Inferior parietal cortex (tissue), 1 donor: ENCODE measurements around the gene ANKRD13D.

ENCODE experiments used
- DNase-seq: peaks from one replicate; pipeline ENCODE4 v3.0.0-alpha.2; 2016; ENCODE audit errors: extremely low spot score

Gene ANKRD13D

DNA sequence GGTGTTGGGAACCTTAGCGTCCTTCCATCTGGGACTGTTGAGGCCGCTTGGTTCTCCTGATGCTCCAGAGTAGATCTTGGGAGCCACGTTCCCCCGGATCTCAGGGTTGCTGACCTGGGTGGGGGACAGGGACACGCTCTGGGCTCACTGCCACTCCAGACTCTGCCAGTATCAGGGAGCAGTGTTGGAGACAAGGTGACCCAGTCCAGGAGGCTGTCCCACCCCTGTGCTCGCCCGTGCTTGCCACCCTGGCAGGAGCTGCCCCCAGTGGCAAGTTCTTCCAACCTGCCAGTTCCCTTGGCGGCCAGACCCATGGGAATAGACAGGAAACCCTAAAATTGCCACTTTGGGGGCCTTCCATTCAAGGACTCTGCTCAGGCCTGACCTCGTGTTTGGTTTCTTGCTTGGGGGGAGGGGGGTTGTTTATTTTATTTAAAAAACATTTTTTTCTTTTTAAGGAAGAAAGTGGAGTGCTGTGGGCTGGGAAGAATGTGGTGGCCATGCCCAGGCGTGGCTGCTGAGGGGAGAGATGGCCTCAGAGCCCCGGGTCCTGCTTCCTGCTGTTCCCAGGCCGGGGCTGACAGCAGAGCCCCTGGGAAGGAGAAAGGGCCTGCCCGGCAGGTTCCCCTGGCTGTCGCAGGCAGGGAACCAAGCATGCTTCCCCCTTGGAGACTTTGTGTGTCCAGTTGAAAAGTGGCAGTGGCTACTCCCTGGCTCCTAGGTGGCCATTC is 15.7 kb upstream of the ANKRD13D start:
- no peak for DNase-seq

DNA sequence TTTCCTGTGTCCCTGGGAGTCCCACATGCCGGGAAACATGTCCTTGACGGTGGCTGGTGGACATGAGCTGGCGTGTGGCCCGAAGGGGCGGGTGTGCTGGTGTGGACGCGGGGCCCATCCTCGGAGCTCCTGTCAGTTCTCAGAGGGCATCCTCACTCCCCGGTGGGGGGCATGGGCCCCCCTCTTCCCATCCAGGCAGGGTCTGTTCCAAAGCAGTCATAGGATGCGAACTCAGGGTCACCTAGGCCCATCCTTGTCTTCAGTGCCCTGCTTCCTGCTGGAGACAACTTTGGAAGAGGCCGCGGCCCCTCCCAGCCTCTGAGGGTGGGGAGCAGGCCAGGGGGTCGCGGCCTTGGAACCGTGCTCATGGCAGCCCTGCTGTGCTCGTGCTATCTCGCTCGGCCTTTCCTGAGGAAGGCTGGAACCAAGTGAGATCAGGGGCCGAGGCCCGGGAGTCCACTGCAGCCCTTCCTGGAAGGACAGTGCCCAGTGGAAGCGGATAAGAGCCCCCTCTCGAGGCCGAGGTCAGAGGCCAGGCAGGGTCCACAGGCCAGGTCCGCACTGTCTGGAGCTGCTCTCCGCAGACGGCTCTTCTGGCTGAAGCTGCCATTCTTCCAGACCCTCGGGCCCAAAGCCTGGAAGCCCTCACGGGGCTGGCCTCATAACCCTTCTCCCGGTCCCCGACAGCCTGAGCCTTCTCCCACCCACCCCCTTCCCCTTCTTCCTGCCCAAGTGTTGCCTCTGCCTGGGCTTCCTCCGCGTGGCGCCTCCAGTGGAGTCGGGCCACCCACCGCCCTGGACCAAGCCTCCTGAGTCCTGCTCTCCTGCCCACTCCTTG is 14.1 kb upstream of the ANKRD13D start:
- no peak for DNase-seq

DNA sequence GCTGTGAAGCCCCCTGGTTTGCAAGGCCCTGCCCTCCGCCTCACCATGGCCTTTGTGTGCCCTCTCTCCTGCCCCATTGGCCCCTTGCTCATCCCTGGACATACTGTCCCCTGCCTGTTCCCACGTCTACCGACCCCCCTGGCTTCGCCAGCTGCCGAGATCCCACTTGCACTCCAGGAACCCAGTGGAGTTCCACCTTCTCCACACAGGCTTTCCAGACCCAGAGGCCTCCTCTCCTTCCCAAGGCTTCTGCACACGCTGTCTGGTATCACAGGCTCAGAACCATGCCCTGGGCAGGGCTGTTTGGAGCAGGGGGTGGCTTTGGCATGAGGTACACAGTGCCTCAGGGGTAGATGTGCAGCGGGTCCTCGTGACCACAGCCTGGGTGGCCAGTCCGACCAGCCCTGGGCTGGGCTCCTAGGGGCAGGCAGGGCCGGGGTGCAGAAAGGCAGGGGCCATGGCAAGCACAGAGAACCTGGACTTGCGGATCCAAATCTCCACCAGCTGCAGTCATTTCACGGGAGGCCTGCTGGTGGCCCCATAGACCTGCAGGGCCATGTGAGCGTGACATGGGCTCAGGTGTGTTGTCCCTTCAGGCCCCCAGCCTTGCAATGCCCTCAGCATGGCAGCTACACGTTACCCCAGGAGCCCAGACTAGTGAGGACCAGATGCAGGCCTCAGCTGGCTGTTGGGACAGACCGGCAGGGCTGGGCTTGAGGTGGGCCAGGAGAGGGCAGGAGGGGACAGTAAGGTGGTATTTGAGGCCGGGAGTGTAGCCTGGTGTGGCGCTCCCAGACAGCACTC is 13.3 kb upstream of the ANKRD13D start:
- DNase-seq = no peak

DNA sequence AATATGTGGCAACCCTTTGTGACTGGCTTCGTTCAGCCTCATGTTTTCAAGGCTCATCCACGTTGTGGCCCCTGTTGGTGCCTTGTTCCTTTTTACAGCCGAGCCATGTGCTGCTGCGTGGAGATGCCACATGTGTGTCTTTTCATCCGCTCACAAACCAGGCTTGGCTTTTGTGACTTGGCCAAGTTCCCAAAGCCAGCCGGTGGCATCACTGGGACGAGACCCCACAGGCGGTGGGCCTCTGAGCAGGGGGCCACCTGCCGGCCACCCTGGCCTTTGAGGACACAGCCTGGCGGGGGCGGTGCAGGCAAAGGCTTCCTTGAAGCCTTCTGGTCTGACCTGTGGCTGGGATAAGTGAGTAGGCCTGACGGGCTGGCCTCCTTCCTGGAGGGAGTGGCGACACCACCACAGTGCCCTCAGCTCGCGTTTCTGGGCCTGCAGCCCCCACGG is 12.3 kb upstream of the ANKRD13D start:
- DNase-seq = no peak

DNA sequence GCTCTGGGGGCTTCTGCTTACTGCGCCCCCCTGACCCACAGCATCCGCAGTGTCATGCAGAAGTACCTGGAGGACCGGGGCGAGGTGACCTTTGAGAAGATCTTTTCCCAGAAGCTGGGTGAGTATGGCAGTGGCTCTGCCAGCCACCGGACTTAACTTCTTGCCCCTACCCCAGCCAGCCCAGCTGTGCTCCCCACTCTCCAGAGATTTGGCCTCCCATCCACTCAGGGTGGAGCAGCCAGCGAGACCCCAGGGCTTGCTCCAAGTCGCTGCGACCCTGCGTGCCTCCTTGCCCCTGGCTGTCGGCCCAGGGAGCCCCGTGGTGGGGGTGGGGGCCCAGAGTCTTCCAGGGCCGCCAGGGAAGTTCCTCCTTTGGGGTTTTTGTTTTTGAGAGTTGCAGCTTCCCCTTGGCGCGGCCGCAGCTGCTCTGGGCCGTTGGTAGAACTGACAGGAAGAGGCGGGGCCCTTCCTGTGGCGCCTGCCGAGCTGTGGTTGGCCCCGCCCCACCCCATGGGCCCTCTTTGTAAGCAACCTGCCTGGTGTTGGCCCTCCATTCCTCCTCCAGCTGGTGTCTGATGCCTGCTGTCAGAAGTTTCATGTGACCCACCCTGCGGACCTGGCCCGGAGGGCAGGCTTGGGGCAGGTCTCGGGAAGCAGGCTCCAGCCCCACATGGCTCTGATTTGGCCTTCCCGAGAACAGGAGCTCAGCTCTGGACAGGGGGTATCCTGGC is 11.7 kb upstream of the ANKRD13D start:
- DNase-seq = peak; percentile 43

DNA sequence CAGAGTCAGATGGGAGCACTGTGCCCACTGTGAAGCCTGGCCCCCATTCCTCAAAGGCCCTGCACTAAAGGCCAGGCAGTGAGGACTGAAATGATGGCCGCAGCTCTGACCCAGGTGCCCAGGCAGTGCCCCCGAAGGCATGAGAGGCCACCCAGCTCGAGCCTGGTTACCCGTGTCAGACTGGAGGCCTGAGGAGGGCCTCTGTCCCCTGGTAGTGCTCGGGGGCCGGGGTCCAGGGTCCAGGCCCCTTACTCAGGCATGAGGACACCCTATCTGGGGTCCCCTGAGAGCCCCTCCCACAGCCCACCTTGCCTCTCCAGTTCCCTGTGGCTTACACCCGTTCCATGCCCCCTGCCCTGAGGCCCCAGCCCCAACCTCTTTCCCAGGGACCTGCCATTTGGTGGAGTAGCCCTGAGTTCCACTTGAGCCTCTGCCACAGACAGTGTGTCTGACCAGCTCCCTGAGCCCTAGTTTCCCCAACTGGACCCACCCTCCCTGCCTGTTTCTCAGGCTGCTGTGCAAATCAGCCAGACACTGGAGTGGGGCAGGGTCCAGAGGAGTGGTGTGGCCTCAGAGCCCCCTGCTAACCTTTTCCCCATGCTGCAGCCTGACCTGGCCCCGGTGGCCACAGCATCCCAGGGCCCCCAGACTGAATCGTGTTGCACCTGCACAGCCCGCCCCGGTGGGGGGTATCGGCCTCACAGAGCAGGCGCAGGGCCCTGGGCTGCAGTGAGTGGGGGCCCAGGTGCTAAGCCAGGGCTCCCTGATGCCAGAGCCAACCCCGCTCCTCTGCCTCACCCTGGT is 10.8 kb upstream of the ANKRD13D start:
- no peak for DNase-seq

DNA sequence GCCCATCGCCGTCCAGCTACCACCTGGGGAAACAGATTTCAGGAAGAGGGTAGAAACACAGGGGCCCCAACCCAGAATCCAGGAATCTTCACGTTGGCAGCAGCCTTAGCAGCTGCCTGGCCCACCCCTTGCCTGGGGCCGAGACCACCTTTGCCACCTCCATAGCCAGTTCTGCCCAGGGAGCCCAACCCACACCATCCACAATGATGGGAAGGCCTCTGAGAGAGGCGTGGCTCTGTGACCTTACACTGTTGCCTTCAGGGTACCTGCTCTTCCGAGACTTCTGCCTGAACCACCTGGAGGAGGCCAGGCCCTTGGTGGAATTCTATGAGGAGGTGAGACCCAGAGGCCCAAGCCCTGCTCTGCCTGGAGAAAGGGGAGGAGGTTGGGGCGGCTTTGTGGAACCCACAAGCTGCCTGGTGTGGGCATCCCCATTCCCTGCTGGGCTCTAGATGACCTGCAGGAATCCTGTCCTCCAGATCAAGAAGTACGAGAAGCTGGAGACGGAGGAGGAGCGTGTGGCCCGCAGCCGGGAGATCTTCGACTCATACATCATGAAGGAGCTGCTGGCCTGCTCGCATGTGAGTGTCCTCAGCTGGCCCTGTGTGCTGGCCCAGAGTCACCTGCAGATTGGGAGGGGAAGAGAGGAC is 10.0 kb upstream of the ANKRD13D start:
- DNase-seq = no peak

DNA sequence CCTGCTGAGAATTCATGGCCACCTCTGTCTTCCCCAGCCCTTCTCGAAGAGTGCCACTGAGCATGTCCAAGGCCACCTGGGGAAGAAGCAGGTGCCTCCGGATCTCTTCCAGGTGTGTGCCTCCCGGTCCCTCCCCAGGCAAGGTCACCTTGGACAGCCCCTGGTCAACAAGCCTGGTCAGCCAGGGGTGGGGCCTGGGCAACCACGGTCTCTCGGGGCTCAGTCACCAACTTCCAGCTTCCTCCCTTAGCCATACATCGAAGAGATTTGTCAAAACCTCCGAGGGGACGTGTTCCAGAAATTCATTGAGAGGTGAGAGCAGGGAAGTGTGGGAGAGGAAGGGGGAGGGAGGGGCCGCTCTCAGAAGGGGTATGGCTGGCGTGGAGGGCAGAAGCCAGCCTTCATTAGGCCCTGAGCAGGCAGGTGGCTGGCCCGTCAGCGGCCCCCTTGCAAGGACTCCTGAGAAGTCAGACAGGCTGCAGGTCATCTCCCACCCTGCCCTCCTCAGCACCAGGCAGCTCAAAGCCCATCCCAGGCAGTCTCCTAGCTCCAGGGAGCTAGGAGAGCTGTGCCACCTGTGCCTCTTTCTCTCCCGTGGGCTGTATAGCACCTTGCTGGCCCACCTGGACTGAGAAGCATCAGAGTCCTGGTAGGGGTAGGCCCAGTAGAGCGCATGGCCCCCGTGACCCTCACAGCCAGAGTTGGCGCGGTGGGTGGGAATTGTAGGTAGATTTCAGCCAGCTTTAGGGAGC is 9.3 kb upstream of the ANKRD13D start:
- no peak for DNase-seq

DNA sequence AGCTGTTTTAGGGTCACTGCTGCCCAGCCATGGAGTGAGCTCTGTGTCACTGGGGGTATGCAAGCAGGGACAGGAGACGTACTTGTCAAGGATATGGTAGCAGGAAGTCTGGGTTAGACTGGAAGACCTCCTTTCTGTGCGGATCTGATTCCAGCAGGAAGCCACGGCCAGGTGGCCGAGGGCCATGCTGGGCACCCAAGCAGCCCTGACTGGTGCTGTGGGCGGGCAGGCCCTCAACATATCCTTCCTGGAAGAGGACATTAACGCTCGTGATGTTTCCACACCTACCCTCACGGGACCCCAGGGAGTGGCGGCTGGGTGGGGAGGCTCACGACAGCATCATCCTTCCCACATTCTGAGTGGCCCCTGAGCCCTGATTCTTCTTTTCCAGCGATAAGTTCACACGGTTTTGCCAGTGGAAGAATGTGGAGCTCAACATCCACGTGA is 8.7 kb upstream of the ANKRD13D start:
- no peak for DNase-seq

DNA sequence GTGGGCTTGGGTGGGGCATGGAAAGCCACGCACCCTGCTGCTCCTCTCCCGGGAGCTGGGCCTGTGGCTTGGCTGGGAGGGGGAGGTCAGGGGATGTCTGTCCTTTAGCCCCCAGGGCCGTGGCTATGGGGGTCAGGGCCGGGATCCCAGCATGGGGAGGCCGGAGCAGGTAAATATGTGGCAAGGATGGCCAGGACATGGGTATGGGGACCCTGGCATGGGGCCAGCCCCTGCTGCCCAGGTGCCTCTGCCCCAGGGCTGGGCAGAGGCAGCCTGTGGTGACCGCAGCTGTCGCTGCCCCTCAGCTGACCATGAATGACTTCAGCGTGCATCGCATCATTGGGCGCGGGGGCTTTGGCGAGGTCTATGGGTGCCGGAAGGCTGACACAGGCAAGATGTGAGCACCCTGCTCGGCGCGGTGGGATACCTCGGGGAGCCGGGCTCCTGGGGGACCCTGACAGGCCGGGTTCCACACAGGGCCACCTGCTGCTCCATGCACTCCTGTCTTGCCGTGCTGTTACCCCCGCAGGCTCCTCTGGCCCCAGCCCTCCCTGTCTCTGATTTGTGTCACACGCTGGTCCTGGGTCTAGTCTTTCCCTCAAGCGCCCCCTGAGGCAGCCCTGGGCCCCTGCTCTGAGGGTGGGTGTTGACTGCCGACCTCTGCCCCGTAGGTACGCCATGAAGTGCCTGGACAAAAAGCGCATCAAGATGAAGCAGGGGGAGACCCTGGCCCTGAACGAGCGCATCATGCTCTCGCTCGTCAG is 8.1 kb upstream of the ANKRD13D start:
- no peak for DNase-seq

DNA sequence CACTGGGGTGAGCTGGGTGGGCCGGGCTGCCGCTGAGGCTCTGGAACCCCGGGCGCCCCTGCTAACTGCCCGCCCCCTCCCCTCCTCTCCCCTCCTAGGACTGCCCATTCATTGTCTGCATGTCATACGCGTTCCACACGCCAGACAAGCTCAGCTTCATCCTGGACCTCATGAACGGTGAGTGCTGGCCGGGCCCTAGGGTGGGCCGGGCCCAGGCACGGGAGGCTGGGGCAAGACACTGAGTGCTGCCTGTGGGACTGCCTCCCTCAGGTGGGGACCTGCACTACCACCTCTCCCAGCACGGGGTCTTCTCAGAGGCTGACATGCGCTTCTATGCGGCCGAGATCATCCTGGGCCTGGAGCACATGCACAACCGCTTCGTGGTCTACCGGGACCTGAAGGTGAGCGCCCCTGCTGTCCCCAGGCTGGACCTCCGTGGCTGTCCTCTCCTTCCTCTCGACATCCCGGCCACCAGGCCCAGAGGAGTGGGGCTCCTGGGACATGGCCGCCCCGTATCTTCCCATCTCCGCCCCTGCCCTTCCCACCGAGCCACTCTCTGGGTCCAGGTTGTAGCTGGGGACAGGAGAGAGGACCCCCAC is 7.5 kb upstream of the ANKRD13D start:
- no peak for DNase-seq

DNA sequence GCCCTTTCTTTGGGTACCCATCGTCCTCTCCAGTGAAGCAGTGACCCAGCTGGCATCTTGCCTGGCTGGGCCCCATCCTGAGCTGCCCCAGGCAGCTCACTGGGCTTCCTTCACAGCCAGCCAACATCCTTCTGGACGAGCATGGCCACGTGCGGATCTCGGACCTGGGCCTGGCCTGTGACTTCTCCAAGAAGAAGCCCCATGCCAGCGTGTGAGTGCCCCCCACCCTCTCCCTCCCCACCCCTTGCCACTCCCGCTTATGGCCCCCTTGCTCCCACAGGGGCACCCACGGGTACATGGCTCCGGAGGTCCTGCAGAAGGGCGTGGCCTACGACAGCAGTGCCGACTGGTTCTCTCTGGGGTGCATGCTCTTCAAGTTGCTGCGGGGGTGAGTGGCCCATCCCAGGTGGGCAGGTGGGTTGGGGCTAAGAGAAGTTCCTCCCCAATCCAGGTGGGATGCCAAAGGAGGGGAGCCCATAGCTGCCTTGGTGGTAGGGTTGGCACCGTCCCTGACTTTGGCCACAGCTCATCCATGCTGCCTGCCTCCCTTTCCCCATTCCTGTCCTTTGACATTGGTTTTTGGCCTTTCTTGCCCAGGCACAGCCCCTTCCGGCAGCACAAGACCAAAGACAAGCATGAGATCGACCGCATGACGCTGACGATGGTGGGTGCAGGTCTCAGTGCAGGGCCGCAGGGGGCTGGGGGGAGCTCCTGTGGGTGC is 6.8 kb upstream of the ANKRD13D start:
- no peak for DNase-seq

DNA sequence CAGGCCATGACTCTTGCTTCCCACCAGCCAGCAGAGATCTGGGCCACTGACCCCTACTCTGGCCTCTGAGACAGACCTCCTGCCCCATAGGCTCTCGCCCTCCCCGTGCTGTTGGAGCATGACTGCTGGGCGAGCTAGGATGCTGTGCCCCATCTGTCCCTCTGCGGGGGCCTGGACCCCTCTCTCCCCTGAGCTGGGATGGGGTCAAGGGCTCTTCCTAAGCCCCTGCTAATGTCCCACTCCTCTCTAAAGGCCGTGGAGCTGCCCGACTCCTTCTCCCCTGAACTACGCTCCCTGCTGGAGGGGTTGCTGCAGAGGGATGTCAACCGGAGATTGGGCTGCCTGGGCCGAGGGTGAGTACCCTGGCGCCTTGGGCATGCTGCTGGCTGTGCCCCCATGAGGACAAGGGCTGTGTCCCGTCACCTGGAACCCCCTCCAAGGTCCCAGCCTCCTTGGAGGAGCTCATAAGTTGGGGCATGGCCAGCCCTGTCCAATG is 6.2 kb upstream of the ANKRD13D start:
- DNase-seq = no peak

DNA sequence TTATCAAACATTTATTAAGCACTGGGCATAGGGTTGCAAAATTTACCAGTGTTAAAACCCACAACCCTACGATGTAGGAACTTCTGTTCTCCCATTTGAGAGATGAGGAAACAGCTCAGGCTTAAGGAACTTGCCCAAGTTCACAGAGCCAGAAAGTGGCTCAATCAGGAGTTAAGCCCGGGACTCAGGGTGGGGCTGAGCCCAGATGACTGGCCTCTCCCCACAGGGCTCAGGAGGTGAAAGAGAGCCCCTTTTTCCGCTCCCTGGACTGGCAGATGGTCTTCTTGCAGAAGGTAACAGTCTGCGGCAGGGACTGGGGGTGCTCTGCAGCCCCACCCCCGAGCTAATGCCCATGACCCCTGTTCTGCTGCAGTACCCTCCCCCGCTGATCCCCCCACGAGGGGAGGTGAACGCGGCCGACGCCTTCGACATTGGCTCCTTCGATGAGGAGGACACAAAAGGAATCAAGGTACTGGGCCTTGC is 5.6 kb upstream of the ANKRD13D start:
- no peak for DNase-seq

DNA sequence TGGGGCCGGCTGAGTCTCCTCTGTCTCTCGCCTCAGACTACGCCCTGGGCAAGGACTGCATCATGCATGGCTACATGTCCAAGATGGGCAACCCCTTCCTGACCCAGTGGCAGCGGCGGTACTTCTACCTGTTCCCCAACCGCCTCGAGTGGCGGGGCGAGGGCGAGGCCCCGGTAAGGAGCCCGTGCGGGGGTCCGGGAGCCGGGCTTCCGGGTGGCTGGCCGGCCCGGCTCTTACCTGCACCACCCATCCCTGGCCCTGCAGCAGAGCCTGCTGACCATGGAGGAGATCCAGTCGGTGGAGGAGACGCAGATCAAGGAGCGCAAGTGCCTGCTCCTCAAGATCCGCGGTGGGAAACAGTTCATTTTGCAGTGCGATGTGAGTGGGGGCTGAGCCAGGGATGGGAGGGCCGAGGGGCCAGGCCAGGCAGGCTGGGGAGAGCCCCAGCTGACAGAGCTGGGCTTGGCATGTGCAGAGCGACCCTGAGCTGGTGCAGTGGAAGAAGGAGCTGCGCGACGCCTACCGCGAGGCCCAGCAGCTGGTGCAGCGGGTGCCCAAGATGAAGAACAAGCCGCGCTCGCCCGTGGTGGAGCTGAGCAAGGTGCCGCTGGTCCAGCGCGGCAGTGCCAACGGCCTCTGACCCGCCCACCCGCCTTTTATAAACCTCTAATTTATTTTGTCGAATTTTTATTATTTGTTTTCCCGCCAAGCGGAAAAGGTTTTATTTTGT is 4.1 kb upstream of the ANKRD13D start:
- DNase-seq = no peak
